ENCODE results near the gene AKAP9.
"Not testable (repeated sequence)": the region's sequence is repeated elsewhere in the genome, so short reads cannot be mapped to it uniquely, and the experiment has no call there.

Gene AKAP9

GRCh38 chr7:92025260-92025659 is 84.6 kb downstream of the AKAP9 start:
- DNase-seq, result no peak

GRCh38 chr7:92026635-92027034 is 86.0 kb downstream of the AKAP9 start:
- not testable (repeated sequence) for DNase-seq

- DNase-seq, result not testable (repeated sequence)
Observed at GRCh38 chr7:92027128-92027527, 86.5 kb downstream of the AKAP9 start.

GRCh38 chr7:92028226-92028625 is 87.6 kb downstream of the AKAP9 start:
- no peak for DNase-seq

GRCh38 chr7:92028686-92029085 is 88.0 kb downstream of the AKAP9 start:
- no peak for DNase-seq

- DNase-seq, result no peak
Observed at GRCh38 chr7:92034116-92034515, 93.5 kb downstream of the AKAP9 start.

GRCh38 chr7:92035576-92035975 is 94.9 kb downstream of the AKAP9 start:
- DNase-seq, result no peak

- no peak for DNase-seq
Observed at GRCh38 chr7:92039900-92040299, 99.2 kb downstream of the AKAP9 start.

GRCh38 chr7:92042056-92042737 is 101.5 kb downstream of the AKAP9 start:
- DNase-seq, result no peak

- DNase-seq, result no peak
Observed at GRCh38 chr7:92043098-92043497, 102.4 kb downstream of the AKAP9 start.

GRCh38 chr7:92043637-92044036 is 103.0 kb downstream of the AKAP9 start:
- DNase-seq, result no peak

GRCh38 chr7:92044148-92044547 is 103.5 kb downstream of the AKAP9 start:
- DNase-seq, result no peak

GRCh38 chr7:92044940-92045339 is 104.3 kb downstream of the AKAP9 start:
- no peak for DNase-seq

GRCh38 chr7:92051655-92052054 is 111.0 kb downstream of the AKAP9 start:
- DNase-seq, result no peak

- no peak for DNase-seq
Observed at GRCh38 chr7:92052159-92052558, 111.5 kb downstream of the AKAP9 start.

- no peak for DNase-seq
Observed at GRCh38 chr7:92052684-92053083, 112.0 kb downstream of the AKAP9 start.

GRCh38 chr7:92053312-92053711 is 112.7 kb downstream of the AKAP9 start:
- no peak for DNase-seq

- DNase-seq, result no peak
Observed at GRCh38 chr7:92056286-92056685, 115.6 kb downstream of the AKAP9 start.

GRCh38 chr7:92057375-92057774 is 116.7 kb downstream of the AKAP9 start:
- DNase-seq, result no peak

GRCh38 chr7:92058040-92058439 is 117.4 kb downstream of the AKAP9 start:
- peak; percentile 29 for DNase-seq

- no peak for DNase-seq
Observed at GRCh38 chr7:92058899-92059298, 118.2 kb downstream of the AKAP9 start.

GRCh38 chr7:92061154-92061553 is 120.5 kb downstream of the AKAP9 start:
- DNase-seq, result peak; percentile 81

- DNase-seq, result no peak
Observed at GRCh38 chr7:92064438-92065029, 123.9 kb downstream of the AKAP9 start.

- DNase-seq, result no peak
Observed at GRCh38 chr7:92071032-92071431, 130.4 kb downstream of the AKAP9 start.

GRCh38 chr7:92072121-92072520 is 131.5 kb downstream of the AKAP9 start:
- no peak for DNase-seq
